Gastroesophageal sphincter (tissue), 4 donors: ENCODE data around the gene OPRD1. TPM values are rescaled to one million over a fixed set of nuclear protein-coding genes. Genes with fewer than 3 reads are reported as not detected.
A peak's percentile ranks its signal among the peaks of the same experiment; 100 is the strongest.

ENCODE experiments used
- ATAC-seq: fragments of 150-250 bp; one replicate; pipeline ENCODE4 v1.9.1; 2016; ENCODE audit warnings: mild to moderate bottlenecking, moderate library complexity
- H3K27ac ChIP-seq, 4 donors: fragments of 200-600 bp; sonication (generic) in 3 of 4; 1 replicate in 3 of 4; 2 replicates in 1 of 4; pipeline ENCODE4 v1.5.1; 2016 to 2019
- H3K27me3 ChIP-seq: fragments of 200-600 bp; sonication (generic); one replicate; pipeline ENCODE4 v1.5.1; 2019
- H3K36me3 ChIP-seq, 2 donors: fragments of 200-600 bp; sonication (generic); one replicate each; pipeline ENCODE4 v1.5.1; 2019; ENCODE audit warnings: control low read depth in 1 of 2
- H3K4me1 ChIP-seq, 3 donors: fragments of 200-600 bp; sonication (generic); 1 replicate in 2 of 3; 2 replicates in 1 of 3; pipeline ENCODE4 v1.5.1; 2016 to 2019; ENCODE audit warnings: control low read depth in 2 of 3
- H3K4me3 ChIP-seq, 2 donors: fragments of 200-600 bp; sonication (generic); one replicate each; pipeline ENCODE4 v1.5.1; 2019; ENCODE audit warnings: mild to moderate bottlenecking in 1 of 2, moderate library complexity in 1 of 2
- H3K9me3 ChIP-seq, 3 donors: fragments of 200-600 bp; sonication (generic); one replicate each; pipeline ENCODE4 v1.5.1; 2017 to 2019; ENCODE audit warnings: control low read depth in 2 of 3
- CTCF ChIP-seq, 4 experiments: fragments of 200-600 bp in 2 of 4; fragments of 450-650 bp in 2 of 4; sonication (generic) in 1 of 4; IDR thresholded peaks; one replicate each; pipeline ENCODE4 v1.5.1; 2017 to 2019; ENCODE audit warnings: antibody characterized with exemption in 4 of 4, mild to moderate bottlenecking in 2 of 4, moderate library complexity in 2 of 4
- EP300 ChIP-seq: sonication (generic); formaldehyde crosslinking; IDR thresholded peaks from one replicate; pipeline ENCODE4 v1.6.1; 2017; ENCODE audit warnings: antibody characterized with exemption, mild to moderate bottlenecking
- POLR2A ChIP-seq, 2 donors: fragments of 450-650 bp; IDR thresholded peaks; one replicate each; pipeline ENCODE4 v1.6.1; 2017; ENCODE audit warnings: antibody characterized with exemption in 2 of 2, mild to moderate bottlenecking in 2 of 2, moderate library complexity in 1 of 2
- POLR2AphosphoS5 ChIP-seq: sonication (generic); formaldehyde crosslinking; IDR thresholded peaks from one replicate; pipeline ENCODE4 v1.6.1; 2017; ENCODE audit warnings: antibody characterized with exemption
- WGBS, 2 donors: methylation state at CpG; one replicate each; pipeline ENCODE4 v1.1.5; 2018; ENCODE audit warnings: low coverage in 1 of 2; 5-methylcytosine and 5-hydroxymethylcytosine counted together
- total RNA-seq, 4 donors: library from RNA; depleted of rRNA; stranded (reverse); fragments of >200 nt; gene quantifications; one replicate each; pipeline ENCODE4 v1.1.0, GENCODE V29; 2016

OPRD1 gene
- total RNA-seq, 4 donors from 2014 or later = 0.08 to 0.16 (median 0.13) TPM; not detected in 1

- Histone ChIP-seq H3K36me3 (no peaks in the 10 kb centered on the region), H3K4me1 (peaks cover 0 to 9% (median 0%) of the 10 kb centered on the region in 3 donors), H3K4me3 (no peak overlapping the region), H3K27ac (no peak overlapping the region), H3K9me3 (no peaks in the 10 kb centered on the region), H3K27me3 (peaks cover 16% of the 10 kb centered on the region)
- 38 to 60% methylated on average over 1 to 4 of the region's 4 CpGs for WGBS, 2 donors
- ATAC-seq = no peak
- TF ChIP-seq EP300 = no peak
- TF ChIP-seq CTCF (IDR thresholded peaks at IDR 0.05) = no peak
- TF ChIP-seq POLR2AphosphoS5 = no peak
- no peak for TF ChIP-seq POLR2A (IDR thresholded peaks at IDR 0.05)
Measured at GRCh38 chr1:28878796-28879195, 66.8 kb downstream of the OPRD1 start.

- Histone ChIP-seq H3K4me3 (no peak overlapping the region), H3K36me3 (no peaks in the 10 kb centered on the region), H3K27ac (peak overlapping the region in 1 of 4 donors; percentile 25), H3K4me1 (peaks cover 0 to 42% (median 4%) of the 10 kb centered on the region in 3 donors), H3K27me3 (no peaks in the 10 kb centered on the region), H3K9me3 (no peaks in the 10 kb centered on the region)
- WGBS, 2 donors = 32 to 41% methylated on average over 12 to 13 of the region's 13 CpGs
- peak; percentile 81 for ATAC-seq
- TF ChIP-seq POLR2AphosphoS5 (peak; percentile 36), EP300 (no peak), CTCF (IDR thresholded peaks at IDR 0.05) (peak in 3 of 4 experiments; percentile 91 to 93 (median 91))
Measured at GRCh38 chr1:28882009-28882628, 70.1 kb downstream of the OPRD1 start.

GRCh38 chr1:28883242-28883616 lies 71.3 kb downstream of the OPRD1 start:
- 83 to 100% methylated on average over 1 of the region's 1 CpG for WGBS, 2 donors
- ATAC-seq = no peak
- H3K27me3 ChIP-seq = no peaks in the 10 kb centered on the region
- H3K4me3 ChIP-seq = no peak overlapping the region
- no peaks in the 10 kb centered on the region for H3K36me3 ChIP-seq
- H3K27ac ChIP-seq = no peak overlapping the region
- no peaks in the 10 kb centered on the region for H3K9me3 ChIP-seq
- peaks cover 0 to 53% (median 8%) of the 10 kb centered on the region in 3 donors for H3K4me1 ChIP-seq
- no peak for TF ChIP-seq POLR2AphosphoS5

GRCh38 chr1:28885472-28885877 lies 73.5 kb downstream of the OPRD1 start:
- H3K4me3 ChIP-seq = no peak overlapping the region
- peak overlapping the region in 3 of 4 donors; percentile 49 to 78 (median 75) for H3K27ac ChIP-seq
- no peaks in the 10 kb centered on the region for H3K9me3 ChIP-seq
- TF ChIP-seq EP300 (no peak), POLR2AphosphoS5 (no peak), CTCF (IDR thresholded peaks at IDR 0.05) (no peak), POLR2A (IDR thresholded peaks at IDR 0.05) (no peak)
- H3K36me3 ChIP-seq = no peaks in the 10 kb centered on the region
- no peaks in the 10 kb centered on the region for H3K27me3 ChIP-seq
- WGBS, 2 donors = 40 to 89% methylated on average over 2 to 3 of the region's 7 CpGs
- no peak for ATAC-seq
- H3K4me1 ChIP-seq = peaks cover 0 to 58% (median 9%) of the 10 kb centered on the region in 3 donors

- H3K4me1 ChIP-seq = peaks cover 0 to 58% (median 9%) of the 10 kb centered on the region in 3 donors
- WGBS, 2 donors = 60 to 82% methylated on average over 12 to 13 of the region's 17 CpGs
- peak overlapping the region in 1 of 2 donors; percentile 95 for H3K4me3 ChIP-seq
- H3K27me3 ChIP-seq = no peaks in the 10 kb centered on the region
- H3K27ac ChIP-seq = peak overlapping the region in 3 of 4 donors; percentile 57 to 78 (median 75)
- no peak for ATAC-seq
- no peaks in the 10 kb centered on the region for H3K36me3 ChIP-seq
- TF ChIP-seq EP300 (no peak), CTCF (IDR thresholded peaks at IDR 0.05) (no peak), POLR2A (IDR thresholded peaks at IDR 0.05) (no peak), POLR2AphosphoS5 (no peak)
- H3K9me3 ChIP-seq = no peaks in the 10 kb centered on the region
Measured at GRCh38 chr1:28885977-28886730, 74.2 kb downstream of the OPRD1 start.
